ENCODE measurements around the gene SLTM.
"Not testable (repeated sequence)": the region's sequence is repeated elsewhere in the genome, so short reads cannot be mapped to it uniquely, and the experiment has no call there.

The SLTM gene

GRCh38 chr15:58951388-58952007 lies 18.0 kb upstream of the SLTM start:
- H2AFZ ChIP-seq (ENCODE audit: low read depth, low read length): no peak overlapping the region
- no peak overlapping the region for H3K4me2 ChIP-seq (ENCODE audit: low read length)
- H3K27ac ChIP-seq (ENCODE audit: low read length): no peak overlapping the region
- H3K27me3 ChIP-seq (ENCODE audit: low read depth, low read length): no peaks in the 10 kb centered on the region
- no peak for TF ChIP-seq EZH2phosphoT487 (IDR thresholded peaks at IDR 0.05; ENCODE audit: low read depth)
- no peak for TF ChIP-seq CTCF (IDR thresholded peaks at IDR 0.05; ENCODE audit: low read depth, low read length)
- no peak overlapping the region for H3K4me3 ChIP-seq (ENCODE audit: low read length)
- H3K4me1 ChIP-seq (ENCODE audit: low read length): no peaks in the 10 kb centered on the region
- H4K20me1 ChIP-seq (ENCODE audit: insufficient read depth, low read length): no peaks in the 10 kb centered on the region
- no peaks in the 10 kb centered on the region for H3K79me2 ChIP-seq (ENCODE audit: low read length)
- H3K9ac ChIP-seq (ENCODE audit: low read length): no peak overlapping the region
- no peaks in the 10 kb centered on the region for H3K9me3 ChIP-seq (ENCODE audit: insufficient read depth, low read length)
- no peaks in the 10 kb centered on the region for H3K36me3 ChIP-seq (replicated peaks; ENCODE audit: low read depth, low read length)

GRCh38 chr15:58947179-58947578 lies 13.7 kb upstream of the SLTM start:
- Histone ChIP-seq H3K4me2 (ENCODE audit: low read length) (no peak overlapping the region), H3K27me3 (ENCODE audit: low read depth, low read length) (no peaks in the 10 kb centered on the region), H3K9ac (ENCODE audit: low read length) (no peak overlapping the region), H4K20me1 (ENCODE audit: insufficient read depth, low read length) (no peaks in the 10 kb centered on the region), H3K79me2 (ENCODE audit: low read length) (no peaks in the 10 kb centered on the region), H2AFZ (ENCODE audit: low read depth, low read length) (no peak overlapping the region), H3K4me3 (ENCODE audit: low read length) (no peak overlapping the region), H3K4me1 (ENCODE audit: low read length) (no peaks in the 10 kb centered on the region), H3K36me3 (replicated peaks; ENCODE audit: low read depth, low read length) (no peaks in the 10 kb centered on the region), H3K9me3 (ENCODE audit: insufficient read depth, low read length) (no peaks in the 10 kb centered on the region), H3K27ac (ENCODE audit: low read length) (no peak overlapping the region)
- TF ChIP-seq EZH2phosphoT487 (IDR thresholded peaks at IDR 0.05; ENCODE audit: low read depth): no peak

- H3K36me3 ChIP-seq (replicated peaks; ENCODE audit: low read depth, low read length); H3K27ac ChIP-seq (ENCODE audit: low read length); H4K20me1 ChIP-seq (ENCODE audit: insufficient read depth, low read length); H3K27me3 ChIP-seq (ENCODE audit: low read depth, low read length); H3K9ac ChIP-seq (ENCODE audit: low read length); H3K9me3 ChIP-seq (ENCODE audit: insufficient read depth, low read length): not testable (repeated sequence)
- peak overlapping the region; percentile 95; the same call in 1 of the 2 replicates for H3K4me3 ChIP-seq (ENCODE audit: low read length)
- H2AFZ ChIP-seq (ENCODE audit: low read depth, low read length): peak overlapping the region; percentile 85; the same call in 1 of the 2 replicates
- H3K79me2 ChIP-seq (ENCODE audit: low read length): peaks cover 32% of the 10 kb centered on the region
- peak overlapping the region; percentile 95 for H3K4me2 ChIP-seq (ENCODE audit: low read length)
- peaks cover 20% of the 10 kb centered on the region for H3K4me1 ChIP-seq (ENCODE audit: low read length)
Observed at GRCh38 chr15:58934974-58935373, 1.5 kb upstream of the SLTM start.

- H3K36me3 ChIP-seq (replicated peaks; ENCODE audit: low read depth, low read length): peaks cover 6% of the 10 kb centered on the region
- H3K4me2 ChIP-seq (ENCODE audit: low read length): peak overlapping the region; percentile 95
- peak overlapping the region; percentile 89 for H3K27ac ChIP-seq (ENCODE audit: low read length)
- H3K4me3 ChIP-seq (ENCODE audit: low read length): peak overlapping the region; percentile 95
- H4K20me1 ChIP-seq (ENCODE audit: insufficient read depth, low read length): peaks cover 8% of the 10 kb centered on the region
- no peaks in the 10 kb centered on the region for H3K27me3 ChIP-seq (ENCODE audit: low read depth, low read length)
- H3K9me3 ChIP-seq (ENCODE audit: insufficient read depth, low read length): no peaks in the 10 kb centered on the region
- peaks cover 20% of the 10 kb centered on the region for H3K4me1 ChIP-seq (ENCODE audit: low read length)
- H3K79me2 ChIP-seq (ENCODE audit: low read length): peaks cover 37% of the 10 kb centered on the region
- no peak for TF ChIP-seq EZH2phosphoT487 (IDR thresholded peaks at IDR 0.05; ENCODE audit: low read depth)
- TF ChIP-seq CTCF (IDR thresholded peaks at IDR 0.05; ENCODE audit: low read depth, low read length): no peak
- H2AFZ ChIP-seq (ENCODE audit: low read depth, low read length): peak overlapping the region; percentile 85
- peak overlapping the region; percentile 92 for H3K9ac ChIP-seq (ENCODE audit: low read length)
Observed at GRCh38 chr15:58934521-58934920, 1.0 kb upstream of the SLTM start.

- Histone ChIP-seq H3K9ac (ENCODE audit: low read length) (peak overlapping the region; percentile 92), H3K79me2 (ENCODE audit: low read length) (peaks cover 41% of the 10 kb centered on the region), H3K4me2 (ENCODE audit: low read length) (peak overlapping the region; percentile 95), H3K9me3 (ENCODE audit: insufficient read depth, low read length) (no peaks in the 10 kb centered on the region), H2AFZ (ENCODE audit: low read depth, low read length) (peak overlapping the region; percentile 85), H3K27me3 (ENCODE audit: low read depth, low read length) (no peaks in the 10 kb centered on the region), H3K4me1 (ENCODE audit: low read length) (peaks cover 20% of the 10 kb centered on the region), H4K20me1 (ENCODE audit: insufficient read depth, low read length) (peaks cover 8% of the 10 kb centered on the region), H3K36me3 (replicated peaks; ENCODE audit: low read depth, low read length) (peaks cover 6% of the 10 kb centered on the region), H3K27ac (ENCODE audit: low read length) (peak overlapping the region; percentile 89), H3K4me3 (ENCODE audit: low read length) (peak overlapping the region; percentile 95)
- TF ChIP-seq CTCF (IDR thresholded peaks at IDR 0.05; ENCODE audit: low read depth, low read length): no peak
- no peak for TF ChIP-seq EZH2phosphoT487 (IDR thresholded peaks at IDR 0.05; ENCODE audit: low read depth)
Observed at GRCh38 chr15:58934114-58934447, 602 bp upstream of the SLTM start.
